ENCODE measurements around the gene TMED8. TPM values are rescaled to one million over a fixed set of nuclear protein-coding genes. Genes with fewer than 3 reads are reported as not detected.

Gene TMED8
- total and polyA plus RNA-seq, 10 of the 15 experiments (the other 5 are each of a cell fraction or from before 2014, with no cell fraction given) = 7.3 to 39.1 (median 26.1) TPM

GRCh38 chr14:77296906-77297305 is 80.0 kb downstream of the TMED8 start:
- Histone ChIP-seq H3K4me1 (ENCODE audit: control insufficient read depth, insufficient read depth, low read length) (no peaks in the 10 kb centered on the region), H3K79me2 (ENCODE audit: control insufficient read depth, insufficient read depth, low read length) (no peaks in the 10 kb centered on the region), H3K9me3 (replicated peaks; ENCODE audit: control insufficient read depth, insufficient read depth, low read length) (no peaks in the 10 kb centered on the region), H3K4me2 (ENCODE audit: control insufficient read depth, insufficient read depth) (no peak overlapping the region), H3K36me3 (ENCODE audit: control insufficient read depth in 2 of 2, insufficient read depth in 2 of 2, low read length in 1 of 2) (peaks cover 0 to 4% of the 10 kb centered on the region in 2 experiments; a peak in 1 of 4 replicates), H3K27me3 (replicated peaks in 1 of 2; ENCODE audit: control insufficient read depth in 2 of 2, insufficient read depth in 2 of 2, low read length in 1 of 2) (no peaks in the 10 kb centered on the region), H4K20me1 (ENCODE audit: control insufficient read depth, insufficient read depth) (no peaks in the 10 kb centered on the region), H3K4me3 (no peak overlapping the region), H3K9ac (ENCODE audit: control insufficient read depth, insufficient read depth, low read length) (no peak overlapping the region), H2AFZ (ENCODE audit: control insufficient read depth, low read depth, low read length) (no peak overlapping the region), H3K27ac (ENCODE audit: control insufficient read depth, insufficient read depth) (no peak overlapping the region)
- no peak for DNase-seq (ENCODE audit: low read depth, low spot score)
- FAIRE-seq = no peak
- RAD21 ChIA-PET (ENCODE audit: unreplicated experiment) = no interaction called here
- intact Hi-C loops (cut with micrococcal nuclease; ENCODE audit: unreplicated experiment) = no loop called here
- in situ Hi-C loops (cut with MboI) = no loop called here
- SMC1A ChIA-PET (ENCODE audit: uncharacterized antibody, unreplicated experiment) = interaction anchor here (2.7 kb wide), 1 partner anchor 19 kb away, joined by 11 read pairs; no protein-coding TSS in a partner anchor
- WGBS (ENCODE audit: insufficient coverage, insufficient replicate concordance, low lambda C conversion rate, missing lambda C conversion rate) = 85% methylated on average over 8 of the region's 8 CpGs
- POLR2A ChIA-PET = no interaction called here
- CTCF ChIA-PET = interaction anchor here (1.1 to 8.6 kb wide), 3 partner anchors 17 to 148 kb away, joined by 4 to 158 read pairs (median 4); no protein-coding TSS in a partner anchor
- TF ChIP-seq ZBTB4 (CRISPR knock-in tag; IDR thresholded peaks at IDR 0.05) (no peak), ZNF24 (IDR thresholded peaks at IDR 0.05) (no peak), E2F4 (IDR thresholded peaks at IDR 0.05; ENCODE audit: low read depth, low read length) (no peak), PAX8 (IDR thresholded peaks at IDR 0.05) (no peak)
- BruUV-seq (replicated peaks) = no TSS peak
- ATAC-seq = no peak
